ENCODE data around the gene CROCC2.

Gene CROCC2

GRCh38 chr2:240878341-240878936 is 27.7 kb upstream of the CROCC2 start (continued):
- no peak for TF ChIP-seq ZNF518A (tag by site-specific recombination; conservative IDR thresholded peaks at IDR 0.05; ENCODE audit: low read depth)

GRCh38 chr2:240879105-240879504 is 27.0 kb upstream of the CROCC2 start:
- CTCF ChIA-PET = no interaction called here
- TF ChIP-seq ZNF202 (tag by site-specific recombination; IDR thresholded peaks at IDR 0.05; ENCODE audit: borderline replicate concordance) (no peak), ZNF785 (tag by site-specific recombination; IDR thresholded peaks at IDR 0.05) (no peak), ZNF423 (tag by site-specific recombination; IDR thresholded peaks at IDR 0.05) (no peak), ZNF174 (tag by site-specific recombination; IDR thresholded peaks at IDR 0.05) (no peak), ZNF600 (tag by site-specific recombination; IDR thresholded peaks at IDR 0.05) (no peak), ZBTB17 (tag by site-specific recombination; IDR thresholded peaks at IDR 0.05) (no peak), ZNF324 (tag by site-specific recombination; IDR thresholded peaks at IDR 0.05) (no peak), GFI1B (tag by site-specific recombination; IDR thresholded peaks at IDR 0.05) (no peak), ZSCAN18 (tag by site-specific recombination; IDR thresholded peaks at IDR 0.05) (no peak)
- Histone ChIP-seq H3K27ac (ENCODE audit: extremely low read depth, low read depth, low read length) (no peak overlapping the region), H3K4me3 (ENCODE audit: low read depth, low read length) (no peak overlapping the region), H3K4me1 (ENCODE audit: control insufficient read depth, insufficient read depth, low read length) (no peaks in the 10 kb centered on the region), H3K36me3 (ENCODE audit: control insufficient read depth in 2 of 2, insufficient read depth in 1 of 2, low read length in 2 of 2) (no peaks in the 10 kb centered on the region), H3K9me3 (ENCODE audit: control insufficient read depth, insufficient read depth, low read depth, low read length) (no peaks in the 10 kb centered on the region)
- POLR2A ChIA-PET = no interaction called here

GRCh38 chr2:240881913-240882312 is 24.2 kb upstream of the CROCC2 start:
- CTCF ChIA-PET = interaction anchor here (1.1 to 1.5 kb wide), 2 partner anchors 33 to 41 kb away, joined by 3 to 4 read pairs; no protein-coding TSS in a partner anchor
- H3K4me3 ChIP-seq (ENCODE audit: low read depth, low read length) = no peak overlapping the region
- no peaks in the 10 kb centered on the region for H3K4me1 ChIP-seq (ENCODE audit: control insufficient read depth, insufficient read depth, low read length)
- POLR2A ChIA-PET = interaction anchor here (0.6 kb wide), 1 partner anchor 436 kb away, joined by 4 read pairs; no protein-coding TSS in a partner anchor
- H3K36me3 ChIP-seq (ENCODE audit: control insufficient read depth in 2 of 2, insufficient read depth in 1 of 2, low read length in 2 of 2) = no peaks in the 10 kb centered on the region
- H3K27ac ChIP-seq (ENCODE audit: extremely low read depth, low read depth, low read length) = no peak overlapping the region
- H3K9me3 ChIP-seq (ENCODE audit: control insufficient read depth, insufficient read depth, low read depth, low read length) = no peaks in the 10 kb centered on the region
- TF ChIP-seq OVOL3 (tag by site-specific recombination; IDR thresholded peaks at IDR 0.05) (no peak), SCRT2 (tag by site-specific recombination; IDR thresholded peaks at IDR 0.05) (no peak), ZNF16 (tag by site-specific recombination; IDR thresholded peaks at IDR 0.05; ENCODE audit: low read depth) (no peak), KLF8 (tag by site-specific recombination; IDR thresholded peaks at IDR 0.05) (no peak), CTCF (tag by site-specific recombination; IDR thresholded peaks at IDR 0.05) (no peak), ZSCAN30 (tag by site-specific recombination; IDR thresholded peaks at IDR 0.05) (no peak), ZNF169 (tag by site-specific recombination; IDR thresholded peaks at IDR 0.05) (no peak), ZBTB21 (tag by site-specific recombination; IDR thresholded peaks at IDR 0.05) (no peak), ZNF501 (tag by site-specific recombination; IDR thresholded peaks at IDR 0.05) (no peak), PBX3 (CRISPR knock-in tag; IDR thresholded peaks at IDR 0.05) (no peak), ZNF302 (tag by site-specific recombination; IDR thresholded peaks at IDR 0.05; ENCODE audit: low read depth) (no peak), ZNF10 (tag by site-specific recombination; IDR thresholded peaks at IDR 0.05) (no peak), ZNF175 (tag by site-specific recombination; IDR thresholded peaks at IDR 0.05) (no peak), ZBTB8A (tag by site-specific recombination; IDR thresholded peaks at IDR 0.05) (no peak)
